Measurements from ENCODE around the gene LARP1.
"Not testable (repeated sequence)": the region's sequence is repeated elsewhere in the genome, so short reads cannot be mapped to it uniquely, and the experiment has no call there.

DNA sequence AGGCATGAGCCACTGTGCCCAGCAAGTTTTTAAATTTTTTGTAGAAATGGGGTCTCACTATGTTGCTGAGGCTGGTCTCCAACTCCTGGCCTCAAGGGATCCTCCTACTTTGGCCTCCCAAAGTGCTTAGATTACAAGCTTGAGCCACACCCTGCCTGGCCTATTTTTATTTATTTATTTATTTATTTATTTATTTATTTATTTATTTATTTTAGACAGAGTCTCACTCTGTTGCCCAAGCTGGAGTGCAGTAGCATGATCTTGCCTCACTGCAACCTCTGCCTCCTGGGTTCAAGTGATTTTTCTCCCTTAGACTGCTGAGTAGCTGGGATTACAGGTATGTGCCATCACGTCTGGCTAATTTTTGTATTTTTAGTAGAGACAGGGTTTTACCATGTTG, 18.8 kb upstream of the LARP1 start:
- not testable (repeated sequence) for TF ChIP-seq EZH2 (IDR thresholded peaks at IDR 0.05); POLR2AphosphoS5 (IDR thresholded peaks at IDR 0.05; ENCODE audit: borderline replicate concordance, low read depth, low read length); FOXP2 (optimal IDR thresholded peaks at IDR 0.05; ENCODE audit: control extremely low read depth, extremely low read length, insufficient read depth)
